Astrocyte of the spinal cord (primary cell): ENCODE data around the gene ATP13A3.
A peak's percentile ranks its signal among the peaks of the same experiment; 100 is the strongest.
"Not testable (repeated sequence)": the region's sequence is repeated elsewhere in the genome, so short reads cannot be mapped to it uniquely, and the experiment has no call there.

ENCODE experiments used
- DNase-seq: peaks from one replicate; pipeline ENCODE4 v3.0.0; 2011; ENCODE audit warnings: low read depth, low spot score
- H3K4me3 ChIP-seq: 2 replicates; pipeline ENCODE4 v1.5.1; 2011; ENCODE audit warnings: low read depth, mild to moderate bottlenecking, low read length, moderate library complexity
- in situ Hi-C: cut with HindIII; loops from 2 replicates; pipeline ENCODE4 v1.10.0; 2017; ENCODE audit warnings: low sequenced_read_pairs
- TF ChIP-seq, protein P1 (sequence below): IDR thresholded peaks from 2 replicates; pipeline ENCODE4 v1.5.1; 2012; ENCODE audit warnings: low read depth, mild to moderate bottlenecking, low read length, inconsistent platforms

ATP13A3 gene

DNA sequence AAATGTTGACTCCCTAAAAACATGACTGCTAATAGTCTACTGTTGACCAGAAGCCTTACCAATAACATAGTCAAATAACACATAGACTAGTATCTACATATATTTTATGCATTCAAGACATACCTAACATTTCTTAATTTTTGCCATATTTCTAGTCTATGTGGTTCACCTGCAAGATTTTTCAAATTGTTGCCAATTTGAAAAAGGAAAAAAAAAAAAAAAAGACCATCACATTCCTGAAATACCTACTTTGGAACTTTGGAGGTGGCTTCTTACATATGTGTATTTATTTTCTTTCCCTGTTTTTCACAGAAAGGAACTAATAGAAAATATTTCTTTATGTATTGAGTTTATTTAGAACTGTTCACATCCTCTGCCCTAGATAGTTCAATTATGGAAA lies 13.4 kb upstream of the ATP13A3 start:
- TF ChIP-seq, protein P1, sequence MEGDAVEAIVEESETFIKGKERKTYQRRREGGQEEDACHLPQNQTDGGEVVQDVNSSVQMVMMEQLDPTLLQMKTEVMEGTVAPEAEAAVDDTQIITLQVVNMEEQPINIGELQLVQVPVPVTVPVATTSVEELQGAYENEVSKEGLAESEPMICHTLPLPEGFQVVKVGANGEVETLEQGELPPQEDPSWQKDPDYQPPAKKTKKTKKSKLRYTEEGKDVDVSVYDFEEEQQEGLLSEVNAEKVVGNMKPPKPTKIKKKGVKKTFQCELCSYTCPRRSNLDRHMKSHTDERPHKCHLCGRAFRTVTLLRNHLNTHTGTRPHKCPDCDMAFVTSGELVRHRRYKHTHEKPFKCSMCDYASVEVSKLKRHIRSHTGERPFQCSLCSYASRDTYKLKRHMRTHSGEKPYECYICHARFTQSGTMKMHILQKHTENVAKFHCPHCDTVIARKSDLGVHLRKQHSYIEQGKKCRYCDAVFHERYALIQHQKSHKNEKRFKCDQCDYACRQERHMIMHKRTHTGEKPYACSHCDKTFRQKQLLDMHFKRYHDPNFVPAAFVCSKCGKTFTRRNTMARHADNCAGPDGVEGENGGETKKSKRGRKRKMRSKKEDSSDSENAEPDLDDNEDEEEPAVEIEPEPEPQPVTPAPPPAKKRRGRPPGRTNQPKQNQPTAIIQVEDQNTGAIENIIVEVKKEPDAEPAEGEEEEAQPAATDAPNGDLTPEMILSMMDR = no peak
- DNase-seq = no peak
- in situ Hi-C loops = no loop called here

DNA sequence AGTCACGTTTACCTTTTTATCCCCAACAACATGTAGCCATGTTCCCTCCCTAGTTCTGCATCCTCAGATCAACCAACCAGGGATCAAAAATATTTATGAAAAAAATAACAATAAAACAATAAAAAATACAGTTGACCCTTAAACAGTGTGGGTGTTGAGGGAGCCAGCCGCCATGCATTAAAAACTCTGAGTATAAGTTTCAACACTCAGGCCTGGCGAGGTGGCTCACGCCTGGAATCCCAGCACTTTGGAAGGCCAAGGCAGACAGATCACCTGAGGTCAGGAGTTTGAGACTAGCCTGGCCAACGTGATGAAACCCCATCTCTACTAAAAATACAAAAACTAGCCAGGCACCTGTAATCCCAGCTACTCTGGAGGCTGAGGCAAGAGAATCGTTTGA lies 12.7 kb upstream of the ATP13A3 start:
- H3K4me3 ChIP-seq, DNase-seq, in situ Hi-C loops: not testable (repeated sequence)

More for the DNA sequence above, 13.4 kb upstream of the ATP13A3 start:
- no peak overlapping the region for H3K4me3 ChIP-seq

DNA sequence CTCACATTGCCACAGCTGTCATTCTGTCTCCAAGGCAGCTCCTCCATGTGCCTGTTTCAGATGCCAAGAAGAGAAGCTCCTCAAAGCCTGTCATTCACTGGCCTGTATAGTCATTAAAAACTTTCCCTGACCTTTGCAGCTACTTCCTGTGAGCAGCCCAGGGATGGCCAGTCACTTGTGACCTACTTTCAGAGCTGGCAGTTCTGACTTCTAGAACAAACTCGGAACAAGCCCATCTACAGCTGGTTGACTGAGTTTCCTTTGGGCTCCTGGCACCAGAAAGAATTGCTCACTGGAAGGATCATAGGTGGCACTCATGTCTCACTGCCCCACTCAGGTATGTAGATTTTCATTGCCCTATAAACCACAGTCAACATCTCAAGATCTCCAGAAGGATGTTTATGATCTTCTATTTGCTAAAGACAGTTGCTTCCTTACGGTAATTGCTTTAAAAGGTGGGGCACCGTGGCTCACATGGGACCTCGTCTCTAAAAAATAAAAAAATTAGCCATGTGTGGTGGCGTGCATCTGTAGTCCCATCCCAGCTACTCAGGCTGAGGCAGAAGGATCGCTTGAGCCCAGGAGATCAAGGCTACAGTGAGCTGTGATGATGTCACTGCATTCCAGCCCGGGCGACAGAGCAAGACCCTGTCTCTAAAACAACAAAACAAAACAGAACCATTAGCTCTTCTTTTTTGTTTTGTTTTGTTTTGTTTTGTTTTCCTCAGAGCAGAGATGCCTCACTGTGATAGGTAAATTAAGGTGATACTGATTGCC lies 11.2 kb upstream of the ATP13A3 start:
- TF ChIP-seq, protein P1 = no peak
- in situ Hi-C loops = no loop called here
- DNase-seq = no peak
- H3K4me3 ChIP-seq = no peak overlapping the region

- TF ChIP-seq, protein P1 = no peak
- no peak overlapping the region for H3K4me3 ChIP-seq
- DNase-seq = no peak
- in situ Hi-C loops = no loop called here
These were observed 9.6 kb upstream of the ATP13A3 start for GRCh38 chr3:194496217-194496919.

GRCh38 chr3:194494951-194495374 lies 8.2 kb upstream of the ATP13A3 start:
- H3K4me3 ChIP-seq = no peak overlapping the region
- DNase-seq = no peak
- TF ChIP-seq, protein P1 = no peak
- in situ Hi-C loops = no loop called here

DNA sequence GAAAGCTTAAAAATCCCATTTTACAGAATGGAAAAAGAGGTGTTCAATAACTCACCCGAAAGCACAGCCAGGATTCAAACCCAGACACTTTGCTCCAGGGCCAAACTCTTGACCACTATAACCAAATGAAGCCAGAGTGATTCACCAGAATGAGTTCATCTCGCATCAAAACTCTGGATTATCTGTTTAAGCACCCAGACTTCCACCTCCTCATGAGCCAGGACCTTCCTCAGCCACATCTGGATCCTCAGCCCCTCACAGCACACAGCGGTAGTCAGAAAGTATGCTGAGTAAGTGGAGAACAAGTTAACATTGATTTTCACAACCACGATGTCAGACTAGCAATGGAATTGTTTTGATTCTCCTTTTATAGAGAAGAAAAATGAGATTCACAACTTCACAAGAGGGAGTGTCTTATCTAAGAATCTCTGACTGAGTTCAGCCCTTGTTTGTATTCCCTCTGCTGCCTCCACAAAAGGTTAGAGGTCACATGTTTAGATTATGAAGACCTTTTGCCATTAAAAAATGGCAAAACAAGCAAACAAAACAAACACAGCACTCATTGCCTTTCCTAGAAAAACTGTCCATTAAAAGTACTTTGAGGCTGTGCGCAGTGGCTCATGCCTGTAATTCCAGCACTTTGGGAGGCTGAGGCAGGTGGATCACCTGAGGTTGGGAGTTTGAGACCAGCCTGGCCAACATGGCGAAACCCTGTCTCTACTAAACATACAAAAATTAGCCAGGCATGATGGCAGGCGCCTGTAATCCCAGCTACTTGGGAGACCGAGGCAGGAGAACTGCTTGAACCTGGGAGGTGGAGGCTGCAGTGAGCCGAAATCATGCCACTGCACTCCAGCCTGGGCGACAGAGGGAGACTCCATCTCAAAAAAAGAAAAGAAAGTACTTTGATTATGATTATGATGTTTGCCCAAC lies 7.5 kb upstream of the ATP13A3 start:
- H3K4me3 ChIP-seq, in situ Hi-C loops: not testable (repeated sequence)
- DNase-seq = peak; percentile 87

- no peak for DNase-seq
- TF ChIP-seq, protein P1 = no peak
- in situ Hi-C loops = no loop called here
- no peak overlapping the region for H3K4me3 ChIP-seq
These were observed 5.2 kb upstream of the ATP13A3 start for GRCh38 chr3:194492001-194492400.
